Measurements from ENCODE around the gene PNPLA4. TPM values are rescaled to one million over a fixed set of nuclear protein-coding genes. Genes with fewer than 3 reads are reported as not detected.

The PNPLA4 gene
- 1 to 10 TPM; 6.4 to 7.8 TPM for total RNA-seq

GRCh38 chrX:7927259-7928167 lies at the start of gene PNPLA4:
Gene PNPLA4, minus strand, starts transcription at chrX:7927413. Its CDS starts 1,294 bp downstream, at chrX:7926119.
- Mint-ChIP-seq H3K4me1 (peaks cover 3% of the 10 kb centered on the region), H3K4me3 (peak within 1 kb of the TSS; percentile 81), H3K27me3 (no peaks in the 10 kb centered on the region), H3K27ac (peak within 1 kb of the TSS; percentile 94), H3K9me3 (no peaks in the 10 kb centered on the region), H3K36me3 (ENCODE audit: low read depth) (peaks cover 10% of the 10 kb centered on the region)
- peak; percentile 96 for ATAC-seq (replicated peaks)

- no peak overlapping the region for H3K27ac Mint-ChIP-seq
Observed at GRCh38 chrX:7972586-7972985, 45.4 kb upstream of the PNPLA4 start.

GRCh38 chrX:7970428-7970827 lies 43.2 kb upstream of the PNPLA4 start:
- no peak for ATAC-seq (replicated peaks)
- Mint-ChIP-seq H3K27me3 (no peaks in the 10 kb centered on the region), H3K4me1 (no peaks in the 10 kb centered on the region), H3K9me3 (no peaks in the 10 kb centered on the region), H3K27ac (no peak overlapping the region), H3K36me3 (ENCODE audit: low read depth) (no peaks in the 10 kb centered on the region), H3K4me3 (no peak overlapping the region)

More at GRCh38 chrX:7972586-7972985, 45.4 kb upstream of the PNPLA4 start:
- no peaks in the 10 kb centered on the region for H3K27me3 Mint-ChIP-seq
- ATAC-seq (replicated peaks): no peak
- no peaks in the 10 kb centered on the region for H3K9me3 Mint-ChIP-seq
- no peaks in the 10 kb centered on the region for H3K4me1 Mint-ChIP-seq
- no peaks in the 10 kb centered on the region for H3K36me3 Mint-ChIP-seq (ENCODE audit: low read depth)
- no peak overlapping the region for H3K4me3 Mint-ChIP-seq

GRCh38 chrX:7965436-7965835 lies 38.2 kb upstream of the PNPLA4 start:
- peaks cover 3% of the 10 kb centered on the region for H3K9me3 Mint-ChIP-seq
- no peak for ATAC-seq (replicated peaks)
- H3K27me3 Mint-ChIP-seq: no peaks in the 10 kb centered on the region
- H3K4me1 Mint-ChIP-seq: no peaks in the 10 kb centered on the region
- no peak overlapping the region for H3K27ac Mint-ChIP-seq
- no peak overlapping the region for H3K4me3 Mint-ChIP-seq
- H3K36me3 Mint-ChIP-seq (ENCODE audit: low read depth): no peaks in the 10 kb centered on the region

GRCh38 chrX:7960246-7960645 lies 33.0 kb upstream of the PNPLA4 start:
- no peaks in the 10 kb centered on the region for H3K36me3 Mint-ChIP-seq (ENCODE audit: low read depth)
- H3K4me3 Mint-ChIP-seq: no peak overlapping the region
- no peaks in the 10 kb centered on the region for H3K4me1 Mint-ChIP-seq
- H3K9me3 Mint-ChIP-seq: peaks cover 6% of the 10 kb centered on the region
- ATAC-seq (replicated peaks): no peak
- H3K27me3 Mint-ChIP-seq: no peaks in the 10 kb centered on the region
- H3K27ac Mint-ChIP-seq: no peak overlapping the region

- ATAC-seq (replicated peaks): no peak
- Mint-ChIP-seq H3K4me1 (no peaks in the 10 kb centered on the region), H3K27ac (no peak overlapping the region), H3K27me3 (no peaks in the 10 kb centered on the region), H3K36me3 (ENCODE audit: low read depth) (no peaks in the 10 kb centered on the region), H3K4me3 (no peak overlapping the region), H3K9me3 (peaks cover 3% of the 10 kb centered on the region)
Observed at GRCh38 chrX:7953446-7953845, 26.2 kb upstream of the PNPLA4 start.

GRCh38 chrX:7950865-7951264 lies 23.7 kb upstream of the PNPLA4 start:
- Mint-ChIP-seq H3K4me3 (no peak overlapping the region), H3K27me3 (peaks cover 3% of the 10 kb centered on the region), H3K9me3 (no peaks in the 10 kb centered on the region), H3K36me3 (ENCODE audit: low read depth) (no peaks in the 10 kb centered on the region), H3K4me1 (no peaks in the 10 kb centered on the region), H3K27ac (no peak overlapping the region)
- ATAC-seq (replicated peaks): no peak

GRCh38 chrX:7948483-7948882 lies 21.3 kb upstream of the PNPLA4 start:
- no peak overlapping the region for H3K4me3 Mint-ChIP-seq
- no peak for ATAC-seq (replicated peaks)

GRCh38 chrX:7946960-7947359 lies 19.7 kb upstream of the PNPLA4 start:
- H3K27me3 Mint-ChIP-seq: peaks cover 3% of the 10 kb centered on the region
- H3K27ac Mint-ChIP-seq: no peak overlapping the region
- no peaks in the 10 kb centered on the region for H3K4me1 Mint-ChIP-seq
- H3K36me3 Mint-ChIP-seq (ENCODE audit: low read depth): no peaks in the 10 kb centered on the region
- ATAC-seq (replicated peaks): no peak
- H3K9me3 Mint-ChIP-seq: no peaks in the 10 kb centered on the region
- no peak overlapping the region for H3K4me3 Mint-ChIP-seq

More at GRCh38 chrX:7948483-7948882, 21.3 kb upstream of the PNPLA4 start:
- Mint-ChIP-seq H3K36me3 (ENCODE audit: low read depth) (no peaks in the 10 kb centered on the region), H3K27me3 (peaks cover 3% of the 10 kb centered on the region), H3K4me1 (no peaks in the 10 kb centered on the region), H3K27ac (no peak overlapping the region), H3K9me3 (no peaks in the 10 kb centered on the region)

- ATAC-seq (replicated peaks): no peak
- Mint-ChIP-seq H3K4me1 (no peaks in the 10 kb centered on the region), H3K27me3 (peaks cover 3% of the 10 kb centered on the region), H3K36me3 (ENCODE audit: low read depth) (no peaks in the 10 kb centered on the region), H3K4me3 (no peak overlapping the region), H3K27ac (no peak overlapping the region), H3K9me3 (no peaks in the 10 kb centered on the region)
Observed at GRCh38 chrX:7943600-7944245, 16.5 kb upstream of the PNPLA4 start.

GRCh38 chrX:7941390-7942042 lies 14.3 kb upstream of the PNPLA4 start:
- H3K27ac Mint-ChIP-seq: no peak overlapping the region
- no peaks in the 10 kb centered on the region for H3K27me3 Mint-ChIP-seq
- H3K36me3 Mint-ChIP-seq (ENCODE audit: low read depth): no peaks in the 10 kb centered on the region
- H3K4me1 Mint-ChIP-seq: no peaks in the 10 kb centered on the region
- no peak overlapping the region for H3K4me3 Mint-ChIP-seq
- H3K9me3 Mint-ChIP-seq: no peaks in the 10 kb centered on the region
- no peak for ATAC-seq (replicated peaks)

GRCh38 chrX:7934026-7934425 lies 6.8 kb upstream of the PNPLA4 start:
- no peak for ATAC-seq (replicated peaks)
- peaks cover 3% of the 10 kb centered on the region for H3K4me1 Mint-ChIP-seq
- H3K4me3 Mint-ChIP-seq: no peak overlapping the region
- H3K9me3 Mint-ChIP-seq: no peaks in the 10 kb centered on the region
- H3K27ac Mint-ChIP-seq: no peak overlapping the region
- H3K27me3 Mint-ChIP-seq: no peaks in the 10 kb centered on the region
- H3K36me3 Mint-ChIP-seq (ENCODE audit: low read depth): no peaks in the 10 kb centered on the region

GRCh38 chrX:7926914-7927258 lies 327 bp downstream of the PNPLA4 start:
- Mint-ChIP-seq H3K4me3 (peak overlapping the region; percentile 81), H3K27ac (peak overlapping the region; percentile 94), H3K4me1 (peaks cover 3% of the 10 kb centered on the region), H3K36me3 (ENCODE audit: low read depth) (peaks cover 10% of the 10 kb centered on the region), H3K9me3 (no peaks in the 10 kb centered on the region), H3K27me3 (no peaks in the 10 kb centered on the region)
- no peak for ATAC-seq (replicated peaks)

GRCh38 chrX:7926501-7926900 lies 712 bp downstream of the PNPLA4 start:
- no peak for ATAC-seq (replicated peaks)
- Mint-ChIP-seq H3K27me3 (no peaks in the 10 kb centered on the region), H3K4me1 (peaks cover 3% of the 10 kb centered on the region), H3K9me3 (no peaks in the 10 kb centered on the region), H3K27ac (peak overlapping the region; percentile 33), H3K4me3 (peak overlapping the region; percentile 81), H3K36me3 (ENCODE audit: low read depth) (peaks cover 10% of the 10 kb centered on the region)

Measured in activated T-helper 17 cell treated with anti-CD3 and anti-CD28 coated beads, Interleukin-2, amount 50 U/mL, for 72 hours (primary cell).